ENCODE data around the gene CLASP1. TPM values are rescaled to one million over a fixed set of nuclear protein-coding genes. Genes with fewer than 3 reads are reported as not detected.

CLASP1 gene
- polyA plus RNA-seq, 1 donor (not counting 4 experiments of a cell fraction or from before 2014, with no cell fraction given): 16.7 TPM

GRCh38 chr2:121359170-121359569 is 290.1 kb downstream of the CLASP1 start:
- Histone ChIP-seq H3K9ac (ENCODE audit: control insufficient read depth, extremely low read depth, insufficient read depth, low read length) (no peak overlapping the region), H3K27ac (ENCODE audit: control insufficient read depth, insufficient read depth, low read length) (no peak overlapping the region), H3K9me1 (ENCODE audit: control insufficient read depth, extremely low read depth, insufficient read depth, low read length) (peaks cover 4% of the 10 kb centered on the region), H3K4me3 (ENCODE audit: control insufficient read depth in 2 of 3, extremely low read depth in 1 of 3, insufficient read depth in 2 of 3, low read depth in 1 of 3, low read length in 3 of 3) (no peak overlapping the region), H3K4me2 (ENCODE audit: control insufficient read depth, extremely low read depth, insufficient read depth, low read depth, low read length) (no peak overlapping the region), H3K36me3 (ENCODE audit: control insufficient read depth in 2 of 2, extremely low read depth in 1 of 2, insufficient read depth in 2 of 2, low read length in 2 of 2) (peaks cover 32 to 42% of the 10 kb centered on the region in 2 experiments), H2AFZ (ENCODE audit: control insufficient read depth, low read length) (no peak overlapping the region), H3K9me3 (ENCODE audit: control insufficient read depth, low read depth, low read length) (no peaks in the 10 kb centered on the region), H3K27me3 (ENCODE audit: control insufficient read depth, extremely low read depth, insufficient read depth, low read length) (no peaks in the 10 kb centered on the region), H4K20me1 (ENCODE audit: control insufficient read depth, extremely low read depth, insufficient read depth, low read length) (peaks cover 6% of the 10 kb centered on the region), H3K4me1 (ENCODE audit: control insufficient read depth, extremely low read depth, insufficient read depth, low read length) (peaks cover 29% of the 10 kb centered on the region), H3K79me2 (ENCODE audit: control insufficient read depth, insufficient read depth, low read length) (no peaks in the 10 kb centered on the region)
- dilution Hi-C loops (cut with MboI; ENCODE audit: extremely low pct_ligation_motif_present, low sequenced_read_pairs): no loop called here
- DNase-seq (ENCODE audit: low read depth, low spot score): no peak
- TF ChIP-seq EZH2 (IDR thresholded peaks at IDR 0.05; ENCODE audit: low read length): no peak
- TF ChIP-seq, protein P1, sequence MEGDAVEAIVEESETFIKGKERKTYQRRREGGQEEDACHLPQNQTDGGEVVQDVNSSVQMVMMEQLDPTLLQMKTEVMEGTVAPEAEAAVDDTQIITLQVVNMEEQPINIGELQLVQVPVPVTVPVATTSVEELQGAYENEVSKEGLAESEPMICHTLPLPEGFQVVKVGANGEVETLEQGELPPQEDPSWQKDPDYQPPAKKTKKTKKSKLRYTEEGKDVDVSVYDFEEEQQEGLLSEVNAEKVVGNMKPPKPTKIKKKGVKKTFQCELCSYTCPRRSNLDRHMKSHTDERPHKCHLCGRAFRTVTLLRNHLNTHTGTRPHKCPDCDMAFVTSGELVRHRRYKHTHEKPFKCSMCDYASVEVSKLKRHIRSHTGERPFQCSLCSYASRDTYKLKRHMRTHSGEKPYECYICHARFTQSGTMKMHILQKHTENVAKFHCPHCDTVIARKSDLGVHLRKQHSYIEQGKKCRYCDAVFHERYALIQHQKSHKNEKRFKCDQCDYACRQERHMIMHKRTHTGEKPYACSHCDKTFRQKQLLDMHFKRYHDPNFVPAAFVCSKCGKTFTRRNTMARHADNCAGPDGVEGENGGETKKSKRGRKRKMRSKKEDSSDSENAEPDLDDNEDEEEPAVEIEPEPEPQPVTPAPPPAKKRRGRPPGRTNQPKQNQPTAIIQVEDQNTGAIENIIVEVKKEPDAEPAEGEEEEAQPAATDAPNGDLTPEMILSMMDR (optimal IDR thresholded peaks at IDR 0.05 in 1 of 3, IDR thresholded peaks at IDR 0.05 in 1 of 3, conservative IDR thresholded peaks at IDR 0.05 in 1 of 3; ENCODE audit: extremely low read depth in 1 of 3, insufficient read depth in 2 of 3, low read length in 3 of 3): no peak
- no peak for FAIRE-seq

DNA sequence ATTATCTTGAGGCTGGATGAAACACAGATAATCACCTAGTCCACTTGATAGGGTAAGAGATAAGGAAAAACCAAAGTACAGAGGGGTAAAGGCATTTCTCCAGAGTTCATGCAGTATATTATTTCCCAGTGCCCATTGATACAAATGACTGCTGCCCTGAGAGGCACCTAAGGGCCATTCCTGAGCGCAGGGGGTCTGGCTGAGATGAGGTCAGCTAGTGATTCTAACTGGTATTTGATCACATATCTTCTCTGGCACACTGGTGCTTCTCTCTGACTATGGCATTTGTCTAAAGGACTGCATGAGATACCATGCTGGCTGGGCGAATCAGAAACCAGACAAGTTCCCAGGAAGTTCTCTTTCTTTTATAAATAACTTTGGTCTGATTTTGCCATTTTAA is 291.0 kb downstream of the CLASP1 start:
- H3K9me1 ChIP-seq (ENCODE audit: control insufficient read depth, extremely low read depth, insufficient read depth, low read length): peaks cover 4% of the 10 kb centered on the region
- peaks cover 31 to 39% of the 10 kb centered on the region in 2 experiments for H3K36me3 ChIP-seq (ENCODE audit: control insufficient read depth in 2 of 2, extremely low read depth in 1 of 2, insufficient read depth in 2 of 2, low read length in 2 of 2)
- no peak overlapping the region for H3K27ac ChIP-seq (ENCODE audit: control insufficient read depth, insufficient read depth, low read length)
- DNase-seq (ENCODE audit: low read depth, low spot score) (no peak), FAIRE-seq (no peak)
- H3K27me3 ChIP-seq (ENCODE audit: control insufficient read depth, extremely low read depth, insufficient read depth, low read length): no peaks in the 10 kb centered on the region
- H3K79me2 ChIP-seq (ENCODE audit: control insufficient read depth, insufficient read depth, low read length): no peaks in the 10 kb centered on the region
- H2AFZ ChIP-seq (ENCODE audit: control insufficient read depth, low read length): no peak overlapping the region
- peaks cover 20% of the 10 kb centered on the region for H3K4me1 ChIP-seq (ENCODE audit: control insufficient read depth, extremely low read depth, insufficient read depth, low read length)
- peaks cover 6% of the 10 kb centered on the region for H4K20me1 ChIP-seq (ENCODE audit: control insufficient read depth, extremely low read depth, insufficient read depth, low read length)
- H3K4me3 ChIP-seq (ENCODE audit: control insufficient read depth in 2 of 3, extremely low read depth in 1 of 3, insufficient read depth in 2 of 3, low read depth in 1 of 3, low read length in 3 of 3): no peak overlapping the region
- H3K9ac ChIP-seq (ENCODE audit: control insufficient read depth, extremely low read depth, insufficient read depth, low read length): no peak overlapping the region
- H3K4me2 ChIP-seq (ENCODE audit: control insufficient read depth, extremely low read depth, insufficient read depth, low read depth, low read length): no peak overlapping the region
- dilution Hi-C loops (cut with MboI; ENCODE audit: extremely low pct_ligation_motif_present, low sequenced_read_pairs): no loop called here
- H3K9me3 ChIP-seq (ENCODE audit: control insufficient read depth, low read depth, low read length): no peaks in the 10 kb centered on the region
- TF ChIP-seq, protein P1 (optimal IDR thresholded peaks at IDR 0.05 in 1 of 3, IDR thresholded peaks at IDR 0.05 in 1 of 3, conservative IDR thresholded peaks at IDR 0.05 in 1 of 3; ENCODE audit: extremely low read depth in 1 of 3, insufficient read depth in 2 of 3, low read length in 3 of 3): no peak
- no peak for TF ChIP-seq EZH2 (IDR thresholded peaks at IDR 0.05; ENCODE audit: low read length)

All from keratinocyte (primary cell).